Measurements from ENCODE around the gene RXRA.

Gene RXRA

GRCh38 chr9:134440636-134441226, 114.5 kb downstream of the RXRA start:
- DNase-seq (ENCODE audit: insufficient read length, low spot score) (no peak), FAIRE-seq (no peak)
- no peak for TF ChIP-seq CTCF (IDR thresholded peaks at IDR 0.05; ENCODE audit: insufficient read depth, missing control alignments)

GRCh38 chr9:134441227-134442084, 115.2 kb downstream of the RXRA start:
- no peak for FAIRE-seq
- DNase-seq (ENCODE audit: insufficient read length, low spot score) = no peak
- TF ChIP-seq CTCF (IDR thresholded peaks at IDR 0.05; ENCODE audit: insufficient read depth, missing control alignments) = no peak

GRCh38 chr9:134442085-134442474, 115.8 kb downstream of the RXRA start:
- no peak for FAIRE-seq
- no peak for TF ChIP-seq CTCF (IDR thresholded peaks at IDR 0.05; ENCODE audit: insufficient read depth, missing control alignments)
- no peak for DNase-seq (ENCODE audit: insufficient read length, low spot score)

GRCh38 chr9:134442486-134443173, 116.4 kb downstream of the RXRA start:
- no peak for DNase-seq (ENCODE audit: insufficient read length, low spot score)
- TF ChIP-seq CTCF (IDR thresholded peaks at IDR 0.05; ENCODE audit: insufficient read depth, missing control alignments) = no peak
- FAIRE-seq = no peak

- peak; percentile 85 for TF ChIP-seq CTCF (IDR thresholded peaks at IDR 0.05; ENCODE audit: insufficient read depth, missing control alignments)
- DNase-seq (ENCODE audit: insufficient read length, low spot score) = peak; percentile 95
- FAIRE-seq = no peak
Observed at GRCh38 chr9:134443174-134444037, 117.2 kb downstream of the RXRA start.

GRCh38 chr9:134444038-134444315, 117.7 kb downstream of the RXRA start:
- TF ChIP-seq CTCF (IDR thresholded peaks at IDR 0.05; ENCODE audit: insufficient read depth, missing control alignments) = no peak
- FAIRE-seq (no peak), DNase-seq (ENCODE audit: insufficient read length, low spot score) (no peak)
